ENCODE data around the gene OLFML2A.

OLFML2A gene

DNA sequence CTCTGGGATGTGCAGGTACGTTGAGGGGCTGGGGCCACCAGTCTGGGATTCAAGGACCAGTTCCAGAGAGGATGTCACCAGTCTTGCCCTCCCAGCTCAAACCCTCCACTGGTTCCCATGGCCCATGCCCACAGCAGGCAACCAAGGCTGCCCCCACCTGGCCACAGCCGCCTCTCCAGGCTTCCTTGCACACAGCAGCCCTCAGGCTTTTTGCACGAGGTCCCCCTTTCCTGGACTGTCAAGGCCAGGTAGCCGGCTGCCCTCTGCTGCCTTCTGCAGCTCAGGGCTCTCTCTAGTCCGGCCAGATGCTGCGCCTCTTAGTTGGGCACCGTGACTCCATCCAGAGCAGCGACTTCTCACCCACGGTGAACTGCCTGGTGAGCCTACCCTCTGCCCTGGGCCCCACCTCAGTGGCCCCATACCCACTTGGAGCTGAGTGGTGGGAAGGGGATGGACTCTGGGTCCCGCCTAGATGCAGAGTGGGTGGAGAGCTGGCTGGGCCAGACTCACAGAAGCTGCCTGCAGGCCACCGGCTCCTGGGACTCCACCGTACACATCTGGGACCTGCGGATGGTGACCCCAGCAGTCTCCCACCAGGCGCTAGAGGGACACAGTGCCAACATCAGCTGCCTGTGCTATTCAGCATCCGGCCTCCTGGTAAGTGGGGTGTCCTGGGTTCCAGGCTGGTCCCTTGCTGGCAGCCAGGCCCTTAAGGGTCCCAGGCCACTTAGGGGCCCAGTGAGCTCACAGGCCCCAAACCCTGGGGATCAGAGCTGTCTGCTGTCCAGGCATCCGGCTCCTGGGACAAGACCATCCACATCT lies 79.2 kb downstream of the OLFML2A start:
- DNase-seq: peak; percentile 90

GRCh38 chr9:124857533-124858162 lies 80.7 kb downstream of the OLFML2A start:
- no peak for DNase-seq

GRCh38 chr9:124858330-124859046 lies 81.6 kb downstream of the OLFML2A start:
- no peak for DNase-seq

DNA sequence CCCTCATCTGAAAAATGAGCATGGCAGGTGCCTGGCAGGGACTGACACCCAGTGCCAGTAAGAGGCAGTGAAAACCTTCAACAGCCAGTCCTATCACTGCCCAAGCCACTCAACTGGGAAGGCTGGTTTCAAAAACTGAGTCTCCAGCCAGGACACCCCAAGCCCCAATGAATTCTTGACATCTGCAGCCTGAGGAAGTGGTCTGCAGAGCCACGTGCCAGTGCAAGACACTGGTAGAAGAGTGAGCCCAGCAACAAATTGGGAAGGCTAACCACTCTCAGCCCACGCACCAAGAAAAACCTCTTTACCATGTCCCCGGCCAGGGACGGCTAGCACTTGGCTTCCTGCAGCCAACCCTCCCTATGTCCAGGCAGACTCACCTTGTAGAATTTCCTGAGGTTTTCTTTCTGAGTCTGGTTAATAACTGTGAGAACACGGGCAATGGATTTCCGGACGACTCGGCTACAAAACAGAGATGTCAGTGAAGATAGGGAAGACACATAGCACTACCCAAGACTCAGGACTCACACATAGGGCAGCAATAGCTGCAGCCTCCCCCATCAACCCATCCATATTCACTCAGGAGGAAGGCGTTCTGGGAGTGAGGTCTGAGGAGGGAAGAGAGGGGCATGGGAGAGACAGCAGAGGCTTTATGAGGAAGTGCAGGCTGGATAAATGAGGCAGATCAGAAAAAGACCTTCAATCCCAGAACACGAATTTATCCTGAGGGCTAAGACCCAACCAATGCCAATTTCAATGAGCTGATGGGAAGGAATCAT lies 83.1 kb downstream of the OLFML2A start:
- no peak for DNase-seq

DNA sequence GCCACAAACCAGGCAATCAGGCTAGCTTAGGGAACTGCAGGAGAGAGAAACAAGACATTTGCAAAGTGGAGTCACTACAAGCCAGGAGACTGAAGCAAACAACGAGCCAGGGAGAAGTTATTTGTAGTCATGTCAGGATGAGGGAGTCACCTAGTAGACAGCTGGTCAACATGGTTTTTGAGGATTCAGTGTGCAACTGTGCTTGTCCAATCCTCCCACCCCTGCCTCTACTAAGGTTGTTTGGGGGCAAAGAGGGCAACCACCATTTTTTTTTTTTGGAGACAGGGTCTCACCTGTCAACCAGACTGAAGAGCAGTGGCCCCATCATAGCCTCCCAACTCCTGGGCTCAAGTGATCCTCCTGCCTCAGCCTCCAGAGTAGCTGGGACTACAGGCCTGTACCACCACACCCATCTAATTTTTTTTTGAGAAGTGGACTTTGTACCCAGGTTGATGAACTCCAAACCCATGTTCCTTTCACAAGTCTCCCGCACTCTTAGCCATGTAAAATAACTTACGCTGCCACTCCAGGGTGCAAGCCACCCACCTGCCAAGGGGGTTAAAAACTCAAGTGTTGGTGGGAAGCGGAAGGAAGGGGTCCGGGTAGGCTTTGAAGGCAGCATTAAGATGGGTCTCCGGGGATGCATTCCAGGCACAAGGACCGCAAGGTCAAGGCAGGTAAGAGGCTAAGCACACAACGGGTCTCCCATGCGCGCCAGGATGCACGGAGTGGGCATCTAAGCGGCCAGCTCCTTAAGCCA lies 83.8 kb downstream of the OLFML2A start:
- DNase-seq: no peak

DNA sequence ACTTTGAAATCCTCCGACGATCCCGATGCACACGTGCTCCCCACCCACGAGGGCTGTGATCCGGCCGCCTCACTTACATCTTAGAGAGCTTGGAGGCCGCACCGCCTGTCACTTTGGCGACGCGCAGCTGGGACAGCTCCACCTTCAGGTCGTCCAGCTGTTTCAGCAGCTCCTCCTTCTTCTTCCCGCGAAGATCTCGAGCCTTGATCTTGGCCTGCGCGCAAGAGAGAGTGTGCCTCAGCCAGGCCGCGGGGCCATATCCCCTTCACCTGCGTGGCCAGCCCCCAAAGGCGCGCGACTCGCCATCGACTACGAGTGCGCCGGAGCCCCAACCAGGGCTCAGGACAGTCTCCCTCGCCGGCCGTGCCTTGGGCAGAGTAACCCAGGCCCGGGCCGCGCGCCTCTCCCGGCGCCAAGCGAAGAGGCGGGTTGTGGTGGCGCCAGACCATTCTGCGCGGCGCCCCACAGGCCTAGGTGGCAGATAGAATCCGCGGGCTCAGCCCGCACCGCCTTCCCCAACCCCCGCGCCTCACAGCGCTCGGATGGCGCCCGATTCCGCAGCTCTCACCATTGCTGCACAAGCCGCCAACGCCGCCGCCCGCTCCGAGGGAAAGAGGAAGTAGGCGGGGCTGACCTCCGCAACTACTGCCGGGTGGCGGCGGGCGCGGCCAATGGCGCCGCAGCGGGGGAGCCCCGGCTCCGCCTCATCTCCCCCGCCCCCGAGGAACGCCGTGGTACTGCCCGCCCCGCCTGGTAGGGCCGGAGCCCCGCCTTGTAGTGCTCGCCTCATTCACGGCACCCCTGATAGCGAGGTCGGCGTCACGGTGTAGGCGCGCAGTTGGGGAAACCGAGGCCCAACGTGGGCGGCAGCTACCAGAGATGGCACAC lies 84.7 kb downstream of the OLFML2A start, which contains the start of the genes ARPC5L and RPL35:
TSS of gene ARPC5L (plus strand) at position 789 of the 888 bp plus-strand sequence. CDS start 7,161 bp downstream, outside the sequence.
TSS of gene RPL35 (minus strand) at position 616 of the 888 bp plus-strand sequence. CDS start at position 571, 45 bp downstream.
- peak; percentile 97 for DNase-seq

- no peak for DNase-seq
Observed at GRCh38 chr9:124863371-124863871, 86.5 kb downstream of the OLFML2A start.
